Transverse colon (tissue), 4 donors: ENCODE results near the gene USP24. TPM values are rescaled to one million over a fixed set of nuclear protein-coding genes. Genes with fewer than 3 reads are reported as not detected.
"Not testable (repeated sequence)": the region's sequence is repeated elsewhere in the genome, so short reads cannot be mapped to it uniquely, and the experiment has no call there.

ENCODE experiments used
- DNase-seq: peaks from one replicate; pipeline ENCODE4 v3.0.0-alpha.2; 2019
- H3K27ac ChIP-seq, 4 donors: fragments of 200-600 bp; sonication (generic); 2 replicates each; pipeline ENCODE4 v1.5.1; 2016 to 2018; ENCODE audit warnings: inconsistent platforms in 4 of 4
- H3K27me3 ChIP-seq: fragments of 200-600 bp; sonication (generic); 2 replicates; pipeline ENCODE4 v1.5.1; 2017; ENCODE audit warnings: inconsistent platforms
- H3K36me3 ChIP-seq, 4 donors: fragments of 200-600 bp; sonication (generic); 2 replicates each; pipeline ENCODE4 v1.5.1; 2017 to 2019; ENCODE audit warnings: inconsistent platforms in 4 of 4
- H3K4me1 ChIP-seq, 4 donors: fragments of 200-600 bp; sonication (generic); 2 replicates each; pipeline ENCODE4 v1.5.1; 2017 to 2020; ENCODE audit warnings: inconsistent platforms in 4 of 4
- H3K4me3 ChIP-seq, 4 donors: fragments of 200-600 bp; sonication (generic); 1 replicate in 1 of 4; 2 replicates in 3 of 4; pipeline versions ENCODE4 v1.5.1 to v1.6.1; 2017 to 2019; ENCODE audit warnings: inconsistent platforms in 4 of 4
- H3K9me3 ChIP-seq, 2 donors: fragments of 200-600 bp; sonication (generic); 2 replicates each; pipeline ENCODE4 v1.5.1; 2017 to 2019; ENCODE audit warnings: inconsistent platforms in 2 of 2
- CTCF ChIP-seq, 5 experiments: fragments of 200-600 bp in 3 of 5; fragments of 450-650 bp in 2 of 5; sonication (generic) in 3 of 5; IDR thresholded peaks; 1 replicate in 2 of 5; 2 replicates in 3 of 5; pipeline ENCODE4 v1.5.1; 2016 to 2017; ENCODE audit warnings: antibody characterized with exemption in 5 of 5, inconsistent platforms in 3 of 5, mild to moderate bottlenecking in 2 of 5, moderate library complexity in 1 of 5
- EP300 ChIP-seq: sonication (generic); formaldehyde crosslinking; IDR thresholded peaks from one replicate; pipeline ENCODE4 v1.6.1; 2017; ENCODE audit warnings: antibody characterized with exemption, low read depth
- POLR2A ChIP-seq: fragments of 450-650 bp; IDR thresholded peaks from one replicate; pipeline ENCODE4 v1.6.1; 2016; ENCODE audit warnings: antibody characterized with exemption, mild to moderate bottlenecking, moderate library complexity
- POLR2AphosphoS5 ChIP-seq, 3 donors: sonication (generic); formaldehyde crosslinking; IDR thresholded peaks; one replicate each; pipeline ENCODE4 v1.6.1; 2016; ENCODE audit warnings: antibody characterized with exemption in 3 of 3
- WGBS, 2 donors: methylation state at CpG; one replicate each; pipeline ENCODE4 v1.1.5; 2018; ENCODE audit warnings: low coverage in 1 of 2; 5-methylcytosine and 5-hydroxymethylcytosine counted together
- in situ Hi-C, 4 donors: fragments of 200-750 bp; cut with MboI; loops; one replicate each; pipeline versions ENCODE4 v1.15.0 to v1.15.1; 2017; ENCODE audit warnings: low sequenced_read_pairs in 3 of 4, low pct_ligation_motif_present in 1 of 4, low pct_unique_long_range_greater_than_20kb in 1 of 4
- intact Hi-C: fragments of 100-400 bp; cut with DNase I; formaldehyde crosslinking; loops from one replicate; pipeline ENCODE4 v1.15.1; 2023; ENCODE audit warnings: low total_unique reads
- total RNA-seq, 4 donors: library from RNA; depleted of rRNA; stranded (reverse); fragments of >200 nt; gene quantifications; one replicate each; pipeline ENCODE4 v1.1.0, GENCODE V29; 2016

Gene USP24
- total RNA-seq, 4 donors from 2014 or later, result 30.7 to 79.4 (median 48.9) TPM

- Histone ChIP-seq H3K4me1 (peaks cover 0 to 27% (median 15%) of the 10 kb centered on the region in 4 donors), H3K27ac (no peak overlapping the region), H3K27me3 (peaks cover 49% of the 10 kb centered on the region), H3K36me3 (no peaks in the 10 kb centered on the region), H3K9me3 (no peaks in the 10 kb centered on the region), H3K4me3 (no peak overlapping the region)
- 89 to 100% methylated on average over 5 to 8 of the region's 8 CpGs for WGBS, 2 donors
- intact Hi-C loops, result no loop called here
- TF ChIP-seq POLR2A (no peak), EP300 (no peak), CTCF (IDR thresholded peaks at IDR 0.05) (no peak), POLR2AphosphoS5 (IDR thresholded peaks at IDR 0.05) (no peak)
- DNase-seq, result no peak
- in situ Hi-C loops, result no loop called here
Measured at GRCh38 chr1:55037733-55038551, 177.2 kb downstream of the USP24 start.

DNA sequence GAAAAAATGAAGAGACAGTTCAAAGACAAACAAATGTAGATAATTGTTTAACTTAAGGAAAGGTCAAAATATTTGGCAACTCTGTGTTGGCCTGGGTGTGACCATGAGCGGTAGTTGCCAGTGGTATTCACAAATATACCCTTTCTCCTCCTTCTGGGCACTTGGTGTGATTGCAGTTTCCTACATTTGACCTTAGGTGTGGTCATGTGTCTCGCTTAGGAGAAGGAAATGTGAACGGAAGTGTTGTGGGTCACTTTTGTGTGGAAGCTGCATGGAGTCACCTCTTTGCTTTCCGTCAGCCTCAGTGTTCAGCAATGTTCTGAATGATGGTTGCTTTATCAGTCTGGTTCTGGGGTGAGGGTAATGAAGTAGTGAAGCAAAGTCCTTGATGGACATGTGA, 179.3 kb downstream of the USP24 start:
- H3K27me3 ChIP-seq, result peaks cover 46% of the 10 kb centered on the region
- H3K4me1 ChIP-seq, result peaks cover 0 to 27% (median 15%) of the 10 kb centered on the region in 4 donors
- no peak for DNase-seq
- intact Hi-C loops, result no loop called here
- in situ Hi-C loops, result no loop called here
- no peak for TF ChIP-seq CTCF (IDR thresholded peaks at IDR 0.05)
- TF ChIP-seq POLR2A, result no peak
- TF ChIP-seq POLR2AphosphoS5 (IDR thresholded peaks at IDR 0.05), result no peak
- TF ChIP-seq EP300, result no peak
- WGBS, 2 donors, result 20 to 43% methylated on average over 1 to 4 of the region's 4 CpGs
- no peak overlapping the region for H3K4me3 ChIP-seq
- no peaks in the 10 kb centered on the region for H3K36me3 ChIP-seq
- no peak overlapping the region for H3K27ac ChIP-seq
- no peaks in the 10 kb centered on the region for H3K9me3 ChIP-seq

DNA sequence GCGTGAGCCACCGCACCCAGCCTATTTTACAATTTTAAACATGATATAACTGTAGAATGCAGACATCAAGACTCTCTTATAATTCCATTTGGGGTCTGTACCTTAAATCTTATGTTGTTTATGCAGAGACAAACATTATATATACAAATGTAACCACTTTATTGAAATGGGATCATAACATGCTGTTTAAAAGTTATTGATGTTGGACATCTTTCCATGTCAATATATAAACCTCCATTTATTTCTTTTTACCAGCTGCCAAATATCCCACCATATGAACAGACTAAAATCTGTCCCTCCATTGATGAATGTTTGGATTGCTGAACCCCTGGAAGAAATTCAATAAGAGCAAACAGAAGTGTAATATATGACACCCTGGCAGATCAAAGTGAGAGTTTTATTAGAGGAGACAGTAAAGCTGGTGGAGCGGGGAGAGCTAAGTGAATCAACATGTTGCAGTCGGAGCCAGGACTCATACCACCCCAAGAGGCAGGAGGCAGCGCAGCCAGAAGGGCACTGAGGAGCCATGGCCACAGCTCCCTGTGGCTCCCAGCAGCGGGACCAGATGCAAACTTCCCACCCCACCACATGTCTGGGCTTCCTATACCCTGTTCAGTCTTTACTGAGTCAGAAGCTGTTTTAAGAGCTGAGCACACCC, 180.6 kb downstream of the USP24 start:
- Histone ChIP-seq H3K36me3 (no peaks in the 10 kb centered on the region), H3K4me1 (peaks cover 0 to 16% (median 10%) of the 10 kb centered on the region in 4 donors), H3K27ac (no peak overlapping the region), H3K9me3 (no peaks in the 10 kb centered on the region), H3K4me3 (no peak overlapping the region), H3K27me3 (peaks cover 33% of the 10 kb centered on the region)
- TF ChIP-seq CTCF (IDR thresholded peaks at IDR 0.05) (no peak), POLR2AphosphoS5 (IDR thresholded peaks at IDR 0.05) (no peak), POLR2A (no peak), EP300 (no peak)
- in situ Hi-C loops, result no loop called here
- intact Hi-C loops, result no loop called here
- WGBS, 2 donors, result 70 to 80% methylated on average over 1 to 6 of the region's 6 CpGs
- no peak for DNase-seq

DNA sequence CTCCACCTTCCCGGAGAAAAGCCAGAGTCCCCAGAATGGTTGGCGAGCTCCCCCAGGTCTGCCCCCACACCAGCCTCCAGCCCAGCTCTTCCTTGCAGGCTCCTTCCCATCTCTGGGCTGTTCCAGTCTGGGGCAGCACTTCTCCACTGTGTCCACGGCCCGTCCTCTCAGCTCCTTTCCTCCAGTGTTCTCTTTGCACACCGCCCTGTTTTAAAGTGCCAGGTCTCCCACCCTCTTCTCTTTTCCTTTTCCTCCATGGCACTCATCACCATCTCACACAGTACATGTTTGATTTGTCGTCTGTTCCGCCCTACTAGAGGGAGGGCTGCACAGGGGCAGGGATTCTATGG, 181.9 kb downstream of the USP24 start:
- peaks cover 23% of the 10 kb centered on the region for H3K27me3 ChIP-seq
- intact Hi-C loops, result no loop called here
- in situ Hi-C loops, result no loop called here
- WGBS, 2 donors, result 91% methylated on average over 7 of the region's 7 CpGs
- no peak overlapping the region for H3K27ac ChIP-seq
- H3K4me1 ChIP-seq, result peaks cover 0 to 9% (median 3%) of the 10 kb centered on the region in 4 donors
- no peak overlapping the region for H3K4me3 ChIP-seq
- no peaks in the 10 kb centered on the region for H3K36me3 ChIP-seq
- TF ChIP-seq EP300 (no peak), POLR2A (no peak), POLR2AphosphoS5 (IDR thresholded peaks at IDR 0.05) (no peak), CTCF (IDR thresholded peaks at IDR 0.05) (no peak)
- no peak for DNase-seq
- H3K9me3 ChIP-seq, result no peaks in the 10 kb centered on the region

- H3K27me3 ChIP-seq, H3K9me3 ChIP-seq, intact Hi-C loops, H3K27ac ChIP-seq, H3K4me3 ChIP-seq, DNase-seq, H3K36me3 ChIP-seq, H3K4me1 ChIP-seq, in situ Hi-C loops: not testable (repeated sequence)
- WGBS, 2 donors, result 92 to 100% methylated on average over 3 to 5 of the region's 5 CpGs
Measured at GRCh38 chr1:55031098-55031497, 184.1 kb downstream of the USP24 start.

GRCh38 chr1:55026682-55027081, 188.5 kb downstream of the USP24 start:
- 57 to 79% methylated on average over 2 to 3 of the region's 3 CpGs for WGBS, 2 donors

More at GRCh38 chr1:55026682-55027081, 188.5 kb downstream of the USP24 start:
- H3K27me3 ChIP-seq, H3K9me3 ChIP-seq, intact Hi-C loops, H3K4me3 ChIP-seq, in situ Hi-C loops, H3K27ac ChIP-seq, H3K36me3 ChIP-seq, DNase-seq, H3K4me1 ChIP-seq: not testable (repeated sequence)
